Measurements from ENCODE around the gene SCGN.

- TF ChIP-seq CTCF (IDR thresholded peaks at IDR 0.05) (no peak), POLR2AphosphoS5 (IDR thresholded peaks at IDR 0.05) (no peak), POLR2A (IDR thresholded peaks at IDR 0.05) (no peak), EP300 (IDR thresholded peaks at IDR 0.05; ENCODE audit: low read depth) (no peak)
Observed at GRCh38 chr6:25669413-25669812, 17.4 kb downstream of the SCGN start.

Data from transverse colon (tissue), 4 donors.